Fibroblast of lung (primary cell): ENCODE measurements around the gene SLC1A1.

ENCODE experiments used
- EZH2 ChIP-seq: IDR thresholded peaks from 2 replicates; pipeline ENCODE4 v1.5.1; 2012; ENCODE audit warnings: low read length, control low read depth, mild to moderate bottlenecking; ENCODE audit errors: missing control alignments
- TF ChIP-seq, protein P1 (sequence below), 2 donors: IDR thresholded peaks in 1 of 2; conservative IDR thresholded peaks in 1 of 2; 1 replicate in 1 of 2; 2 replicates in 1 of 2; pipeline ENCODE4 v1.5.1; 2011 to 2012; ENCODE audit warnings: low read length in 2 of 2, control low read depth in 1 of 2, inconsistent platforms in 1 of 2, low read depth in 1 of 2, mild to moderate bottlenecking in 1 of 2

DNA sequence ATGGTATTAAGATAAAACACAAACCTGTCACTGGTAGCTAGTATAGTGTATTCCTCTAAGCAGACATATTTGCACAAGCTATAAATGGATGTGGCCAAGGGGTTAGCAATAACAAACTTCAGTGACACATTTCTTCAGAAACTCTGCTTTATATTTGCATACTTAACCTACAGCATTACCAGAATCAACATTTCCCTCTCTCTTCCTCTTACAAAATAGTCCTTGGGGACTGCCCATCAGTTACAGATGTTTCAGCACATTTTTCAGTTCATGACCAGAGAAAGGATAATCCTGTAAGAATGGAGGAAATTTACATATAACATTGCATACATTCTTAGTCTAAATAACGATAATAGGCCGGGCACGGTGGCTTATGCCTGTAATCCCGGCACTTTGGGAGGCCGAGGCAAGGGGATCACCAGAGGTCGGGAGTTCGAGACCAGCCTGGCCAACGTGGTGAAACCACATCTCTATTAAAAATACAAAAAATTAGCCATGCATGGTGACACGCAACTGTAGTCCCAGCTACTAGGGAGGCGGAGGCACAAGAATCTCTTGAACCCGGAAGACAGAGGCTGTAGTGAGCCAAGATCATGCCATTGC is 25.3 kb upstream of the SLC1A1 start:
- TF ChIP-seq, protein P1, sequence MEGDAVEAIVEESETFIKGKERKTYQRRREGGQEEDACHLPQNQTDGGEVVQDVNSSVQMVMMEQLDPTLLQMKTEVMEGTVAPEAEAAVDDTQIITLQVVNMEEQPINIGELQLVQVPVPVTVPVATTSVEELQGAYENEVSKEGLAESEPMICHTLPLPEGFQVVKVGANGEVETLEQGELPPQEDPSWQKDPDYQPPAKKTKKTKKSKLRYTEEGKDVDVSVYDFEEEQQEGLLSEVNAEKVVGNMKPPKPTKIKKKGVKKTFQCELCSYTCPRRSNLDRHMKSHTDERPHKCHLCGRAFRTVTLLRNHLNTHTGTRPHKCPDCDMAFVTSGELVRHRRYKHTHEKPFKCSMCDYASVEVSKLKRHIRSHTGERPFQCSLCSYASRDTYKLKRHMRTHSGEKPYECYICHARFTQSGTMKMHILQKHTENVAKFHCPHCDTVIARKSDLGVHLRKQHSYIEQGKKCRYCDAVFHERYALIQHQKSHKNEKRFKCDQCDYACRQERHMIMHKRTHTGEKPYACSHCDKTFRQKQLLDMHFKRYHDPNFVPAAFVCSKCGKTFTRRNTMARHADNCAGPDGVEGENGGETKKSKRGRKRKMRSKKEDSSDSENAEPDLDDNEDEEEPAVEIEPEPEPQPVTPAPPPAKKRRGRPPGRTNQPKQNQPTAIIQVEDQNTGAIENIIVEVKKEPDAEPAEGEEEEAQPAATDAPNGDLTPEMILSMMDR (conservative IDR thresholded peaks at IDR 0.05 in 1 of 2, IDR thresholded peaks at IDR 0.05 in 1 of 2; ENCODE audit: low read depth in 1 of 2, low read length in 2 of 2), result no peak
- TF ChIP-seq EZH2, result no peak
